GM13976 (cell line): ENCODE results near the gene HOXA6.

ENCODE experiments used
- DNase-seq: peaks from one replicate; pipeline ENCODE4 v3.0.0; 2012; ENCODE audit warnings: low spot score
- in situ Hi-C: fragments of 300-500 bp; cut with MboI; formaldehyde crosslinking; loops from one replicate; pipeline ENCODE4 v1.12.0; 2022; ENCODE audit warnings: low sequenced_read_pairs, mixed read lengths, inconsistent platforms; ENCODE audit not compliant: unreplicated experiment
- TF ChIP-seq, protein P1 (sequence below): IDR thresholded peaks from 2 replicates; pipeline ENCODE4 v1.5.1; 2012; ENCODE audit warnings: borderline replicate concordance, mild to moderate bottlenecking; ENCODE audit not compliant: insufficient read depth; ENCODE audit errors: extremely low read depth, missing control alignments, control extremely low read depth

HOXA6 gene

DNA sequence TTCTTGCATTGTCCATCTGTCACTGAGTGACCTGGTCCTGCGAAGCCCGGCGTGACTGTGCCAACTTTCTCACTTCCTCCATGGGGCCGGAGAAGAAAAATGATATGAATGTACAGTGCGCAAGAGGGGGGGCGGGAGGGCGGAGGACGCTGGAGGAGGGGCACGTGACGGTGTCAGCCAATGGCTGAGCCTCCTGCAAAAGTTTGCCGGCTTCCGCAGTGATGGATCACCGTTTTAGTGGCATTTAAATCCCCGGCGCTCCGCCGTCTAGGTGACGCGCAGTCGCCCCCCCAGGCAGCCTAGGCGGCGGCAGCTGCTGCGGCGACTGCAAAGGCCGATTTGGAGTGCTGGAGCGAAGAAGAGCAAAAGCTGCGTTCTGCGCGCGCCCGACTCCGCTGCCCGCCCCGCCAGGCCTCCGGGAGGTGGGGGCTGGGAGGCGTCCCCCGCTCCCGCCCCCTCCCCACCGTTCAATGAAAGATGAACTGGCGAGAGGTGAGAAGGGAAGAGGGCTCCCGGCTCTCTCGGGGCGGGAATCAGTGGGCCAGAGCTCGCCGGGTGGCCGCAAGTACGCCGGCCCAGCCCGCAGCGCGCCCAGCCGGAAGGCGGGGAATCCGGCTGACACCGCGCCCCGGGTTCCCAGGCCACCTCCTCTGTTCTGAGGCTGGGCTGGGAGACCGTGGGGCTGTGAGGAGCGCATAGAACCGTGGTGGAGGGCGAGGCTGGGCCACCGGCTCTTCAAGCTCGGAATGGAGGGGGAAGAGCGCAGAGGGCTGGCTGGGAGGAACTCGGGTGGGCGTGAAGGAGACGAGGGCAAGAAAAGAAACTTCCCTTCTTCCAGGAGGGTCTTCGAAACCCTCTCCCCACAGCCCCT is 51.4 kb downstream of the HOXA6 start, which contains the start of gene HOXA1:
HOXA1 (minus strand) TSS at position 104 of the 871 bp plus-strand sequence; CDS start at position 16, 88 bp downstream.
- peak; percentile 95 for DNase-seq
- in situ Hi-C loops = no loop called here
- TF ChIP-seq, protein P1, sequence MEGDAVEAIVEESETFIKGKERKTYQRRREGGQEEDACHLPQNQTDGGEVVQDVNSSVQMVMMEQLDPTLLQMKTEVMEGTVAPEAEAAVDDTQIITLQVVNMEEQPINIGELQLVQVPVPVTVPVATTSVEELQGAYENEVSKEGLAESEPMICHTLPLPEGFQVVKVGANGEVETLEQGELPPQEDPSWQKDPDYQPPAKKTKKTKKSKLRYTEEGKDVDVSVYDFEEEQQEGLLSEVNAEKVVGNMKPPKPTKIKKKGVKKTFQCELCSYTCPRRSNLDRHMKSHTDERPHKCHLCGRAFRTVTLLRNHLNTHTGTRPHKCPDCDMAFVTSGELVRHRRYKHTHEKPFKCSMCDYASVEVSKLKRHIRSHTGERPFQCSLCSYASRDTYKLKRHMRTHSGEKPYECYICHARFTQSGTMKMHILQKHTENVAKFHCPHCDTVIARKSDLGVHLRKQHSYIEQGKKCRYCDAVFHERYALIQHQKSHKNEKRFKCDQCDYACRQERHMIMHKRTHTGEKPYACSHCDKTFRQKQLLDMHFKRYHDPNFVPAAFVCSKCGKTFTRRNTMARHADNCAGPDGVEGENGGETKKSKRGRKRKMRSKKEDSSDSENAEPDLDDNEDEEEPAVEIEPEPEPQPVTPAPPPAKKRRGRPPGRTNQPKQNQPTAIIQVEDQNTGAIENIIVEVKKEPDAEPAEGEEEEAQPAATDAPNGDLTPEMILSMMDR = no peak
